ENCODE data around the gene CORO7. TPM values are rescaled to one million over a fixed set of nuclear protein-coding genes. Genes with fewer than 3 reads are reported as not detected.
"Not testable (repeated sequence)": the region's sequence is repeated elsewhere in the genome, so short reads cannot be mapped to it uniquely, and the experiment has no call there.

Gene CORO7
- total RNA-seq, 1 donor from 2014 or later, result 51.5 TPM

DNA sequence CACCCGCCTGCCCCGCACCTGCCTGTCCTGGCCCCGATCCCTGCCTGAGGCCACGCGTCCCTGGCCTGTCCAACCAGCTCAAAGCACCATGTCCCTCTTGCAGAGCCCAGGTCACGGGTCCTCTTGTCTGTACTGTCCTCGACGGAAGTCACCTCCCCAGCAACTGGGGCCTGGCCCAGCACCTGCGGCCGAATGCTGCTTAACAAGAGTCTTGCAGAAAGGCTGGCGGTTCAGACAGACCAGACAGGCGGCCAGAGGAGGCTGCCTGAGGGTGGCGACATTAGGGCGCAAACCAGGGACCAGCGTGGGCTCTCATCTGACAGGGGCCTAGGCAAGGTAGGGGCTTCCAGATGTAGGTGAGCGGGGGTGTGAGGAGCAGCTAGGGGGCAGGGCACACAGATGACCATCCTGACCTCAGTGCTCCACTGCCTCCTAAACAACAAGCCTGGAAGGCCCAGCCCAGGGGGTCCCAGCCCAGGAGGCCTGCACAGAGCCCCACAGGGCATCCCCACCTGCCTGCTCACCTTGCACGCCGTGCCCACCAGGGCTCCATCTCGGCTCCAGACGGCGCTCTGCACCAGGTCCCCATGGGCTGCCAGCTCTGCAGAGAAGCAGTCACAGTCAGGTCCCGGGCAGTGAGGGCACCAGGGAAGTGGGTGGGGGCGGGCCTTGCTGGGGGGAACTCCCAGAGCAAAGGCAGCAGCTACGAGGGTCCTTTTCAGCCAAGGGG is 11.3 kb downstream of the CORO7 start:
- DNase-seq (ENCODE audit: low spot score) (no peak), ATAC-seq (no peak)
- intact Hi-C loops (cut with DNase I), result loop anchor here (2.0 to 10.0 kb wide), 2 partner anchors 46 to 130 kb away; partner anchors contain the start of gene TFAP4

DNA sequence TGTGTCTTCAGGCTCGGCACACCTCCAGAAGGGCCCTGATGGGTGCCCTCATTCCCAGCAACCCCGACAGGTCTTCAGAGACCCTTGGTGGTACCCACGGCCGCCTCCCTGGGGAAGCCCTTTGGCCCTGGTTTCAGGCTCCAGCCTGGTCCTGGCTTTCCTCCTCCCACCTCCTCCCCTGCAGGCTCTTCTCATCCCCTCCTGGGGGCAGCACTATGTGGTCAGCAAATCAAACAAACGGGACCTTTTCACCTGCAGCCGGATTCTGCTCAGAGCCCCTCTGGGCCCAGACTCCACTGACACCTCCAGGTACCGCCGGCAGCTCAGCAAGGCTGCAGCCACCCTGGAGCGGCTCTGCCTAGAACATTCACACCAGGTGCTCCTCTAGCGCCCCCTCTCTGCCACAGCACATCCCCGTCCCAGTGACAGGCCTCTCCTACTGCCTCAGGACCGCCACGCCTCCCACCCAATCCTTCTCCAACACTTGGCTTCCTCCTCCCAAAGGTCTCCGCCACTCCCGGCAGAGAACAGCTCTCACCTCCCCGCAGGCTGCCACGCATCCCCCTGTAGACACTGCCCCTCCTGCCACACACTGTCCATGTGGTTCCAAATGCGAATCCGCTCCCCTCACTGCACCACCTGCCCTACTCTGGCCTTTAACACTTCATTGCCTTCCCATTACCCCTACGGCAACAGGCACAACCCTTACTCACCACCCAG is 12.0 kb downstream of the CORO7 start:
- intact Hi-C loops (cut with DNase I), result loop anchor here (2.0 to 10.0 kb wide), 2 partner anchors 46 to 130 kb away; partner anchors contain the start of gene TFAP4
- DNase-seq (ENCODE audit: low spot score), result no peak
- ATAC-seq, result peak; percentile 30

GRCh38 chr16:4403133-4403949 is 13.1 kb downstream of the CORO7 start:
- intact Hi-C loops (cut with DNase I), result loop anchor here (10.0 kb wide), 1 partner anchor 129 kb away; the partner anchor contains the start of gene TFAP4
- ATAC-seq (peak; percentile 9), DNase-seq (ENCODE audit: low spot score) (no peak)

DNA sequence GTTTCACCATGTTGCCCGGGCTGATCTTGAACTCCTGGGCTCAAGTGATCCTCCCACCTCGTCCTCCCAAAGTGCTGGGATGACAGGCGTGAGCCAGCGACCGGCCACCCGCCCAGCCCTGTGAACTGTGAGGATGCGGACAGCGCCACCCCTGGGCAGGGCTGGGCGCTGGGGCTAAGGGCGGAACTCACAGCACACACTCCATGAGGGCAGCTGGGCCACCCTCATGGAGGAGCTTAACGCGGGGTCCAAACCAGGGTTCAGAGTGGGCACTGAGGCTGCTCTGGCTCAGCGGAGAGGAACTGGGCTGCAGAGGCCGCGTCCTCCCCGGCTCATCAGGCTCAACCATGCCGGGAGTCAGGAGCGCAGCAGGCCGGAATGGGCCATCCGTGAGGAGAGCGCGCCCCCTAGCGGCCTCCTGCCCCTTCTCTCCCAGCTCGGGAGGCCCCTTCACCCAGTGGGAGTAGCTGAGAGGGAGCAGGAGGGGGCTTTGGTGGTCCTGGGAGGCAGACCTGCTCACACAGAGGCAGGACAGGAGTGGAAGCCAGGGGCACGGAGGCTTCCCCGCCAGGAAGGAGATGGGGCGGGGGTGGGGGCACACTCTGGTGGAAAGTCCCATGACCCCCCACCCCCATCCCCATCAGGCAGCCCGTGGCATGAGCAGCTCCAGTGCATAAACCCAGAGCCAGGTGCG is 13.8 kb downstream of the CORO7 start:
- intact Hi-C loops (cut with DNase I), result loop anchor here (10.0 kb wide), 1 partner anchor 128 kb away; the partner anchor contains the start of gene TFAP4
- DNase-seq (ENCODE audit: low spot score), result peak; percentile 93
- ATAC-seq, result peak; percentile 95

- no peak for DNase-seq (ENCODE audit: low spot score)
- intact Hi-C loops (cut with DNase I), result loop anchor here (10.0 kb wide), 1 partner anchor 127 kb away; the partner anchor contains the start of gene TFAP4
- no peak for ATAC-seq
Measured at GRCh38 chr16:4401510-4401909, 14.9 kb downstream of the CORO7 start.

- DNase-seq (ENCODE audit: low spot score) (no peak), ATAC-seq (no peak)
- intact Hi-C loops (cut with DNase I), result loop anchor here (10.0 kb wide), 1 partner anchor 126 kb away; the partner anchor contains the start of gene TFAP4
Measured at GRCh38 chr16:4401094-4401501, 15.3 kb downstream of the CORO7 start.

- no peak for DNase-seq (ENCODE audit: low spot score)
- ATAC-seq, result no peak
- intact Hi-C loops (cut with DNase I), result no loop called here
Measured at GRCh38 chr16:4399001-4399730, 17.2 kb downstream of the CORO7 start.

- no peak for DNase-seq (ENCODE audit: low spot score)
- intact Hi-C loops (cut with DNase I), result no loop called here
- no peak for ATAC-seq
Measured at GRCh38 chr16:4395055-4395726, 21.2 kb downstream of the CORO7 start.

DNA sequence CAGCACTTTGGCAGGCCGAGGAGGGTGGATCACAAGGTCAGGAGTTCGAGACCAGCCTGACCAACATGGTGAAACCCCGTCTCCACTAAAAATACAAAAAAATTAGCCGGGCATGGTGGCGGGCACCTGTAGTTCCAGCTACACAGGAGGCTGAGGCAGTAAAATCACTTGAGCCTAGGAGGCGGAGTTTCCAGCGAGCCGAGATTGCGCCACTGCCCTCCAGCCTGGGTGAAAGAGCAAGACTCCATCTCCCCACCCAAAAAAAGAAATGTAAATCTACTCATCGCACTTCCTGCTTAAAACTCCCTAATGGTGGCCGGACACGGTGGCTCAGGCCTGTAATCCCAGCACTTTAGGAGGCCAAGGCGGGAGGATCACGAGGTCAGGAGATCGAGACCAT is 22.5 kb downstream of the CORO7 start:
- intact Hi-C loops (cut with DNase I); DNase-seq (ENCODE audit: low spot score); ATAC-seq: not testable (repeated sequence)

- DNase-seq (ENCODE audit: low spot score), result no peak
- ATAC-seq, result peak; percentile 60
- intact Hi-C loops (cut with DNase I), result no loop called here
Measured at GRCh38 chr16:4393240-4393600, 23.2 kb downstream of the CORO7 start.

DNA sequence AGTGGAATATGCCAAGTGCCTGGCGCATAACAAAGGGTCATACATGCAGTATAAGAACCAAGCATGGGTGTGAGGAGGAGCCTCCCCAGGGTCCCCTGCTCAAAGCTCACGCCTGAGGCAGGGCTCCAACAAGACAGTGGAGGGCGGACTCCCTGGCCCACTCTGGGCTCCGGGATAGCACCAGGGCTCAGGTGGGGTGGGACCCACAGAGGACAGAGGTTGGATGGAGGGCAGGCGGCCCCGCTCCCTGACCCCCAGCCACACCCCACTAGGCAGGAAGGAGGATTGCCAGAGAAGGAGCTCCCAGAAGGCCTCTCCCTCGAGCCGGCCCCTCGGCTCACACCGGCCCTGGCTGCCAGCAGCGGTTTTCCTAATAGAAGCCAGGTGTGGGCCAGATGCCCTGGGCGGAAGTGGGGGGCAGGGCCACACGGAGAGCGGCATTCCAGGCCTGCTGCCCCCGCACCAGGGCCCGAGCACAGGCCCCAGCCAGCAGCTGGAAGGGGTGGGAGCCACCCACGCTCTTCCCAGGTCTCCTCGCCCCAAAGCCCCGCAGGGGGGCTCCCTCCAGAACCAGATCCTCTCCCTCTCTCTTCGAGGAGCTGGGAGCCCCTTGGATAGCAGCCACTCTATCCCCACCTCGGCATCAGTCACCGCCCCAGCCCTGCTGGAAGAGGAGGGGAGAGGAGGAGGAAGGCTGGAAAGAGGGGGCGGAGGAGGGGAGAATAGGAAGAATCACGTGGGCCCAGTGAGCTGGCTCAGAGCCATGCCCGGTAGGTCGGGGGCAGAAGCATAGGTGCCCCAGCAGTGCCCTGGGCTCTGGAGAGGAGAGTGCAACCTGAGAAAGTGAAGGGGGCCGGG is 23.8 kb downstream of the CORO7 start:
- DNase-seq (ENCODE audit: low spot score) (no peak), ATAC-seq (peak; percentile 83)
- intact Hi-C loops (cut with DNase I), result no loop called here

DNA sequence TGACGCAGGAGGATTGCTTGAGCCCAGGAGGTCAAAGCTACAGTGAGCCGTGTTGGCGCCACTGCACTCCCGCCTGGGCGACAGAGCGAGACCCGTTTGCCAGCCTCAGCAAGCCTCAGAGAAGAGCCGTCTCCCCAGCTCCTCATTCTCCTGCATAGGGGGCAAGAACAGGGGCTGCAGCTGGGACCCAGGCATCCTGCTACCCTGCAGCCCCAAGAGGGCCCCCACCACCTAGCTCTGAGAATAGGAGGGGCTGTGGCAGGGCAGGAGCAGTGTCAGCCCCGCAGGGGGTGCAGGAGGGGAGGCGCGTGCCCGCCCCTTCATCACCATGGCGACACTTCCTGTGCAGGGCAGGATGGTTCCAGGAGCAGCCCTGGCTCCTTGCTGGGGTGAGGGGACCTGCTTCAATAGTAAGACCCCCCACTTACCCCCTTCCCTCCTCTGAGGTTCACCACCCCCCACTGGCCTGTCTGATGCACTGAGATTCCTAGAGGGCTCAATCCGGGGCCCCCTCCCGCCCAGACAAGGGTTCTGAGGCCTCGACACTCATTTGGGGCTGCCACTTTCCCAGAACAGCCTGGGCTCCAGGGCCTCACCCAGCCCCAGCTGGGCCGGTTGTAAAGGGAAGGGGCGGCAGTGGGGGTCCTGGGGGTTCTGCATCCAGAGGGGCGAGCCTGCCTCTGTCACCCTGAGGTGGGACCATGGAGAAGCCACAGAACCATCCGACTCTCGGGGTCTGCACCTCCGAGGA is 24.6 kb downstream of the CORO7 start:
- ATAC-seq, result peak; percentile 1
- DNase-seq (ENCODE audit: low spot score), result no peak
- intact Hi-C loops (cut with DNase I), result no loop called here

- ATAC-seq (no peak), DNase-seq (ENCODE audit: low spot score) (no peak)
- intact Hi-C loops (cut with DNase I), result no loop called here
Measured at GRCh38 chr16:4390266-4391260, 25.8 kb downstream of the CORO7 start.

DNA sequence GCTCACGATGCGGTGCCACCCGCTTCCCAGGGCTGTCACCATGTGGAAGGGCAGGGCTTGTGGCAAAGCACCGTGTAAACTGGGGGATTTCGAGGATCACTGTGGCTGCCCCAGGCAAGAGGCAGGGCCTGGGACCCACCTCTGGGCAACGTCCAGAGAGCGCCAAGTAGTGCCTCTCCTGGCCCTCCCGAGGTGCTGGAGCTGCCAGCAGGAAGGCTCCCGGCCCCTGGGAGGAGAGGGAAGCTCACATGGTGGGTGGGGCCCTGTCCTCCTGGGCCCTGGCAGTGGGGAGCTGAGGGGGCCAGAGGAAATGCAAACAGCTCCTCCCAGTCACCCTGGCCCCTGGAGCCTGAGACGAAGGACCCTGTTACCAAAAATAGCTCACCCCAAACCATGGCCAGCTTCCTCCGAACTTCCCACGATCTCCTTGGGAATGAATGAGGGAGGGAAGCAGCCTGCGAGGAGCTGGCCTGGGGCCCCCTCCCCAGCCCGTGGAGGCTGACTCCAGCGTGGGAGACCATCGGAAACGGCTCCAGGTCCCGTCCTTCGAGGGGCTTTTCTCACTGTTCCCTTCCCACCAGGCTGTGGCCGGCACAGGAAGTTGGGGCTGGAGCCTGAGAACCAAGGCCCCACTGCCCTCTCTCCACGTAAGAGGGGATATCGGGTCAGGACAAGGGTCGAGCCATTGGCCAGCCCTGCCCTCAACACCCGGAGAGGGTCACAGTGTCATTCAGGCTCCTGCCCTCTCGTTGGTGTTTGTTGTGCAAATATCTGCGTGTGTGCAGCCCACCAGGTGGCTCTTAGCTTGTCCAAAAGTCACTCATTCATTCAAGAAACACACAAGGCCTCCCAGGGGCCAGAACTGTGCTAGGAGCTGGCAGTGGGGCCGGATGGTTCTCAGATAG is 27.1 kb downstream of the CORO7 start:
- intact Hi-C loops (cut with DNase I), result no loop called here
- ATAC-seq, result no peak
- DNase-seq (ENCODE audit: low spot score), result no peak
